Rectal smooth muscle tissue (tissue), 1 donor: ENCODE data around the gene PDZD4.

Experiments used
- H3K27ac ChIP-seq: one replicate; pipeline ENCODE4 v1.7.0; 2013; ENCODE audit warnings: low read depth, low read length, inconsistent platforms
- H3K27me3 ChIP-seq: one replicate; pipeline ENCODE4 v1.7.0; 2013; ENCODE audit warnings: low read length; ENCODE audit not compliant: control insufficient read depth, insufficient read depth
- H3K36me3 ChIP-seq: one replicate; pipeline ENCODE4 v1.7.0; 2013; ENCODE audit warnings: low read length; ENCODE audit not compliant: control insufficient read depth, insufficient read depth
- H3K4me1 ChIP-seq: one replicate; pipeline ENCODE4 v1.7.0; 2013; ENCODE audit warnings: low read length; ENCODE audit not compliant: control insufficient read depth, insufficient read depth
- H3K4me3 ChIP-seq: one replicate; pipeline ENCODE4 v1.7.0; 2013; ENCODE audit warnings: low read length
- H3K9ac ChIP-seq: one replicate; pipeline ENCODE4 v1.7.0; 2013; ENCODE audit warnings: low read length

PDZD4 gene

DNA sequence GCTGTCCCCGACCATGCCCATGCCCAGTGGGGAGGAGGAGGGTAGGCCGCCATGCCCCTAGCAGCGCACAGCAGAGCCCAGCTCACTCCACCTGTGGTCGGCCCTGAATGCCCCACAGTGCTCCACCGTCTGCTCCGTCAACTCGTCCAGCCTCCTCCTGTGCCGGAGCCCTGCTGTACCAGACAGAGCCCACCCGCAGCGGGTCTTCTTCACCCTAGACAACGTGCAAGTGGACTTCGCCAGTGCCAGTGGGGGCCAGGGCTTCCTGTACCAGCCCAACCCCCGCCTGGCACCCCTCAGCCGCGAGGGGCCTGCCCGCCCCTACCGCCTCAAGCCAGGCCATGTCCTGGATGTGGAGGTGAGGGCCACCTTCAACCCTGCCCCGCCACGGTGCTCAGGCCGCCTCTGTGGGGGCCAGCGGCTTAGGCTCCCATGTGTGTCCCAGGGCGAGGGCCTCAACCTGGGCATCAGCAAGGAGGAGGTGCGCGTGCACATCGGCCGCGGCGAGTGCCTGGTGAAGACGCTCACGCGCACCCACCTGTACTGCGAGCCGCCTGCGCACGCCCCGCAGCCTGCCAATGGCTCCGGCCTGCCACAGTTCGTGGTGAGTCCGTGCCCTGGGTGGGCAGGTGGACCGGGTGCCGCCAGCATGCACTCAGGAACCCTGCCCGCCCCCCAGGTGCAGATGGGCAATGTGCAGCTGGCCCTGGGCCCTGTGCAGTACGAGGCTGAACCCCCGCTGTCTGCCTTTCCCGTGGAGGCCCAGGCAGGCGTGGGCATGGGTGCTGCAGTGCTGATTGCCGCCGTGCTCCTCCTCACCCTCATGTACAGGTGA lies 56.4 kb downstream of the PDZD4 start:
- H3K27me3 ChIP-seq: peaks cover 2% of the 10 kb centered on the region
- no peaks in the 10 kb centered on the region for H3K36me3 ChIP-seq
- H3K4me1 ChIP-seq: no peaks in the 10 kb centered on the region
- no peak overlapping the region for H3K27ac ChIP-seq
- no peak overlapping the region for H3K4me3 ChIP-seq
- H3K9ac ChIP-seq: no peak overlapping the region

DNA sequence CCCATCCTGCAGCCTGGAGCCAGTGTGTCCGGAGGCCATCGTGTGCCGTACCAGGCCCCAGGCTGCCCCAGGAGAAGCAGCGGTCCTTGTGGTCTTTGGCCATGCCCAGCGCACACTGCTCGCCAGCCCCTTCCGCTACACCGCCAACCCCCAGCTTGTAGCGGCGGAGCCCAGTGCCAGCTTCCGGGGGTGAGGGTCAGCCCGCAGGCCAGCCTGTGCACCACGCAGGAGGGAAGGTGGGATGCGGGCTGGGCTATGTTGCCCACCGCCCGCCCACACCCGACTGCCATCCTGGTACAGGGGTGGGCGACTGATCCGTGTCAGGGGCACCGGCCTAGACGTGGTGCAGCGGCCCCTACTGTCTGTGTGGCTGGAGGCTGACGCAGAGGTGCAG lies 57.1 kb downstream of the PDZD4 start:
- H3K36me3 ChIP-seq: no peaks in the 10 kb centered on the region

DNA sequence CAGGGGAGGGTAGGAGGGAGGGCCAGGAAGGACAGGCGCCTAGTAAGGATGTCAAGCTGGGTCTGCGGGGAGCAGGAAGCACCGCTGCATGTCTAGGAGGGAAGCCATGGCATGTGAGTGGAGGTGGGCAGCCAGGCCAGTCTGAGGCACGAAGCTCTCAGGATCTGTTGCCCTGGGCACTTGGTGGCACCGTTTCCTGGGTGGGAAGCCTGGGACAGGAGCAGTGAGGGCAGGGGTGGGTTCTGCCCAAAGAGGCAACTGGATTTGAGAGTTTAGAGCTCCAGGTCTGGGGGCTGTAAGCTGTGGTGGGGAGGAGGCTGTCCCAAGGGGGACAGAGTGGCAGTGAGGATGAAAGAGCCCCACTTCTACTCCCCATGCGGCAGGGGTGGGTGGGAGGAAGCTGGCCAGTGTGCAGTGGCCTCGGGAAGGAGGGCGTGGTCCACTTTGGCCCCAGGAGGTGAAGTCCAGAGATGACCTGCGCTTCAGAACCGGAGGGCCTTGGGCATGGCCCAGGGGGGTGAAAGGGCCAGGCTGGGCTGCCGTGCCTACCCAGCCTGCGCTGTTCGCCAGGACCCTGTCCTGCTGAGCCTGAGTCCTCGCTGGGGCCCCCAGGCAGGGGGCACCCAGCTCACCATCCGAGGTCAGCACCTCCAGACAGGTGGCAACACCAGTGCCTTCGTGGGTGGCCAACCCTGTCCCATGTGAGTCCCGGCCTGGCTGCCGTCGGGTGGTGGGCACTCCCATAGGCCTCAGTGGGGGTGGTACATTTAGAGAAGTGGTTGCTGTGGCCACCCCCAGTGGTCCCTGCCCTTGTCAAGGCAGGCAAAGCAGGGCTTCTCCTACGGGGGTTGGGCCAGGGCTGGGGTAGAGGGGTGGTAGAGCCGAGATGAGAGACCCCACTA lies 57.8 kb downstream of the PDZD4 start:
- Histone ChIP-seq H3K4me3 (no peak overlapping the region), H3K4me1 (no peaks in the 10 kb centered on the region), H3K27ac (no peak overlapping the region), H3K27me3 (peaks cover 2% of the 10 kb centered on the region), H3K36me3 (no peaks in the 10 kb centered on the region), H3K9ac (no peak overlapping the region)

More for the DNA sequence above, 57.1 kb downstream of the PDZD4 start:
- Histone ChIP-seq H3K27ac (no peak overlapping the region), H3K4me1 (no peaks in the 10 kb centered on the region), H3K9ac (no peak overlapping the region), H3K27me3 (peaks cover 2% of the 10 kb centered on the region), H3K4me3 (no peak overlapping the region)

DNA sequence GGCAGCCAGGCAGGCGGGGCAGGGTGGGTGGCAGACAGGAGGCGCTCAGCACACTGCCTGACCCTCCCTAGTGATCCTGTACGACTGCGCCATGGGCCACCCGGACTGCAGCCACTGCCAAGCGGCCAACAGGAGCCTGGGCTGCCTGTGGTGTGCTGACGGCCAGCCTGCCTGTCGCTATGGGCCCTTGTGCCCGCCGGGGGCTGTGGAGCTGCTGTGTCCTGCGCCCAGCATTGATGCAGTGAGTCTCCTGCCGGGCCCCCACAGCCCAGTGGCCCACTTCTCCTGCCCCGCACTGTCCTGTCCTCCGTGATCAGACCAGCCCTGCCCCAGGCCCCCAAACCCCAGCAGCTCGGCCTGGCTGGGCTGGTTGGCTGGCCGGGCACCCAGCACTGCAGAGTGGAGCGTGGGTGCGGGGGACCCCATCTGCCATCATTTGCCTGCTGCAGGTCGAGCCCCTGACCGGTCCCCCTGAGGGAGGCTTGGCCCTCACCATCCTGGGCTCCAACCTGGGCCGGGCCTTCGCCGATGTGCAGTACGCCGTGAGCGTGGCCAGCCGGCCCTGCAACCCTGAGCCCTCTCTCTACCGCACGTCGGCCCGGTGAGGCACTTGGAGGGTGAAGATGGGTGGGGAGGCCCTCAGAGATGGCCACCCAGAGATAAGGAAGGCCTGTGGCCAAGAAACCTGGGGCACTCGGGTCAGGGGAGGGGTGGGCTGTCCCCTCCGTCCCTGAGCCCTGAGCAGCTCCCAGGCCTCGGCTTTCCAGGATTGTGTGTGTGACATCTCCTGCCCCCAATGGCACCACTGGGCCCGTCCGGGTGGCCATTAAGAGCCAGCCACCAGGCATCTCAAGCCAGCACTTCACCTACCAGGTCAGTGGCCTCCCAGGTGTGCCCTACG lies 58.7 kb downstream of the PDZD4 start:
- Histone ChIP-seq H3K9ac (no peak overlapping the region), H3K27ac (no peak overlapping the region), H3K36me3 (no peaks in the 10 kb centered on the region), H3K27me3 (peaks cover 2% of the 10 kb centered on the region), H3K4me3 (no peak overlapping the region), H3K4me1 (peaks cover 2% of the 10 kb centered on the region)

DNA sequence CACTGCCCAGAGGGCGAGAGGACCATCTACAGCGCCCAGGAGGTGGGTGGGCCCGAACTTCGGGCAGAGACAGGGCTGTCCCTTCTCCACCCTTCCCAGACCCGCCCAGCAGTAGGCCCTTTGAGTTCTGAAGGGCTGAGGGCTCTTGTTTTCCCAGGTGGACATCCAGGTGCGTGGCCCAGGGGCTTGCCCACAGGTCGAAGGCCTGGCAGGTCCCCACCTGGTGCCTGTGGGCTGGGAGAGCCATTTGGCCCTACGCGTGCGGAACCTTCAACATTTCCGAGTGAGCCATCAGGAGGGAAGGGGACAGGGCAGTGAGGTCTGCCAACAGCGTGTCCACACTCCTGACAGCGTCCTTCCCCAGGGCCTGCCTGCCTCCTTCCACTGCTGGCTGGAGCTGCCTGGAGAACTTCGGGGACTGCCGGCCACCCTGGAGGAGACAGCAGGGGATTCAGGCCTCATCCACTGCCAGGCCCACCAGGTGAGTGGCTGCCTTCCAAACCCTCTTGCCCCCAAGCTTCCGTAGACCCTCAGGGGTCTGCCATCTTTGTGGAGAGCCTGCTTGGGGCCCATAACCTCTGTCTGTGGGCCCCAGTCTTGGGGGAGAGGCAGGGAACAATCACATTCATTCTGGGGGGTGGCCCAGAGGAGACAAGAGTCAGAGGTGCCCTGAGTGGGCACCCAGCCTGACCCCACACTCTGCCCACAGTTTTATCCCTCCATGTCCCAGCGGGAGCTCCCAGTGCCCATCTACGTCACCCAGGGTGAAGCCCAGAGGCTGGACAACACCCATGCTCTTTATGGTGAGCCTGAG lies 59.5 kb downstream of the PDZD4 start:
- H3K36me3 ChIP-seq: no peaks in the 10 kb centered on the region
- H3K27me3 ChIP-seq: peaks cover 2% of the 10 kb centered on the region
- H3K4me3 ChIP-seq: no peak overlapping the region
- H3K9ac ChIP-seq: no peak overlapping the region
- no peak overlapping the region for H3K27ac ChIP-seq
- H3K4me1 ChIP-seq: peaks cover 4% of the 10 kb centered on the region

DNA sequence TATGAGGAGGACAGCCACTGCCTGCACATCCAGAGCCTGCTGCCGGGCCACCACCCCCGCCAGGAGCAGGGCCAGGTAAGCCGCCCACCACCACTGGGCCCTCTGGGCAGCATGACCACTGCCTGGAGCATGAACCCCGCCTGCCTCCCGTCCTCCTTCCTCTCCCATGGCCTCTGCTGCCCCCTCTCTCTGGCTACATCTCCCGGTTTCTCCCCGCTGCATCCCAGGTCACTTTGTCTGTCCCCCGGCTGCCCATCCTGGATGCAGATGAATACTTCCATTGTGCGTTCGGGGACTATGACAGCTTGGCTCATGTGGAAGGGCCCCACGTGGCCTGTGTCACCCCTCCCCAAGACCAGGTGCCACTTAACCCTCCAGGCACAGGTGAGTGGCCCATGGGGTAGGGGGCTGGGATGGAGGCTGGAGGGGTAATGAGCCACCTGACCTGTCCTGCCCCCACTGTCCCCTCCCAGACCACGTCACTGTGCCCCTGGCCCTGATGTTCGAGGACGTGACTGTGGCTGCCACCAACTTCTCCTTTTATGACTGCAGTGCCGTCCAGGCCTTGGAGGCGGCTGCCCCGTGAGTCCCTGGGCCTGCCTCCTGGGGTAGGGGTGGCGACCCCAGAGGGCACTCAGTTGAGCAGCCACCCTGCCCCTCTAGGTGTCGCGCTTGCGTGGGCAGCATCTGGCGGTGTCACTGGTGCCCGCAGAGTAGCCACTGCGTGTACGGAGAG lies 60.3 kb downstream of the PDZD4 start:
- Histone ChIP-seq H3K36me3 (no peaks in the 10 kb centered on the region), H3K4me1 (peaks cover 4% of the 10 kb centered on the region), H3K27me3 (peaks cover 1% of the 10 kb centered on the region), H3K9ac (no peak overlapping the region), H3K27ac (no peak overlapping the region), H3K4me3 (no peak overlapping the region)

DNA sequence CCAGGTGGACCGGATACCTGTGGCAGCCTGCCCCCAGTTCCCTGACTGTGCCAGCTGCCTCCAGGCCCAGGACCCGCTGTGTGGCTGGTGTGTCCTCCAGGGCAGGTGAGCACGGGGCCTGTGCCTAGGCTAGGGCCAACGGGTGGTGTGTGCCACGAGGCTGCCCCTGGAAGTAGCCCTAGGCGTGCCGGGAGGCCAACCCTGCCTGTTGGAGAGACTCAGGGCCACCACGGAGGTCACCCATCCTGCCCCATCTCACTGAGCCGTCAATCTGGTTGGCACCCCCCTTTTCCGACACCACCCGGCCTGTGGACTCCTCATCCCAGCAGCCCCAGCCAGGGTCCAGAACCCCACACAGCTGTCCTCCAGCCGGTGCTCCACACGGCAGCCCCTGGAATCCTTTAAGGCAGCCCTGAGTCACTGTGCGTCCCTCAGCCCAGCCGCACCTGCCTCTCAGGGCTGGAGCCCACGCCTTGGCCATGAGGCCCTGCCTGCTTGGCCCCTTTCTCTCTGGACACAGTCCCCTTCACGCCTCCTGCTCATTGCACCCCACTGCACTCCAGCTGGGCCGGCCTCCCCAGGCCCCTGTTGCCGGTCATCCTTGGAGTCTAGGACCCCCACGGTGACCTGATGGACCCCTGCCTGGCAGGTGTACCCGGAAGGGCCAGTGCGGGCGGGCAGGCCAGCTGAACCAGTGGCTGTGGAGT lies 61.0 kb downstream of the PDZD4 start:
- Histone ChIP-seq H3K9ac (no peak overlapping the region), H3K4me1 (peaks cover 4% of the 10 kb centered on the region), H3K27ac (no peak overlapping the region), H3K4me3 (no peak overlapping the region), H3K27me3 (no peaks in the 10 kb centered on the region), H3K36me3 (no peaks in the 10 kb centered on the region)

DNA sequence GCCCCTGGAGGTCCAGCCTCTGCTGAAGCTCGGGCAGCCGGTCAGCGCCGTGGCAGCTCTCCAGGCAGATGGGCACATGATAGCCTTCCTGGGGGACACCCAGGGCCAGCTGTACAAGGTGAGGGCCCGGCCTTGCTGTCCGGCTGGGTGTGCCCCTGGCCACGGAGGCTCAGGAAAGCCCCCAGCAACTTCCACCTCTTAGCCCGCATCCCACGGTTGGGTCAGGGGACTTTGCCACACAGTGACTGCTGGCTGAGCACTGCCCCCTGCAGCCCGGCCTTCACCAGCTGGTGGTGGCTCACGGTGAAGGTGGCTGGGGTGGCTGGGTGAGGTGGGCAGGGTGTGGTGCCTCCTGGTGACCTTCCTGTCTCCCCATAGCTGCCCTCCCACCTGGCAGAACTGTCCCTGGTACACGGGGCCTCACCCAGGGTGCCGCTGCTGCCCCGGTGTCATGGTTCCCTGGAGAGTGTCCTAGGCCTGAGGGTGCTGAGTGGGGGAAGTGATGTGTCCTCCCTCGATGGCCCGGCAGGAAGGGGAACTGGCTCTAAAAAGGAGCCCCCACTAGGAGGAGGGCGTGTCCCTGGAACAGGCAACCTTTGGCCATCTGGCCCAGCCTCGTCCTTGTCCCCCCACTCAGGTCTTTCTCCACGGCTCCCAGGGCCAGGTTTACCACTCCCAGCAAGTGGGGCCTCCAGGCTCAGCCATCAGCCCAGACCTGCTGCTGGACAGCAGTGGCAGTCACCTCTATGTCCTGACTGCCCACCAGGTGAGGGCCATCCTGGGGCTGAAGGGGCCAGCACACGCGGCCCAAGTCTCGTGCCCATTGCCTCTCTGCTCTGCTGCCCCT lies 61.8 kb downstream of the PDZD4 start:
- Histone ChIP-seq H3K9ac (no peak overlapping the region), H3K27ac (no peak overlapping the region), H3K27me3 (no peaks in the 10 kb centered on the region), H3K36me3 (no peaks in the 10 kb centered on the region), H3K4me1 (peaks cover 4% of the 10 kb centered on the region), H3K4me3 (no peak overlapping the region)

DNA sequence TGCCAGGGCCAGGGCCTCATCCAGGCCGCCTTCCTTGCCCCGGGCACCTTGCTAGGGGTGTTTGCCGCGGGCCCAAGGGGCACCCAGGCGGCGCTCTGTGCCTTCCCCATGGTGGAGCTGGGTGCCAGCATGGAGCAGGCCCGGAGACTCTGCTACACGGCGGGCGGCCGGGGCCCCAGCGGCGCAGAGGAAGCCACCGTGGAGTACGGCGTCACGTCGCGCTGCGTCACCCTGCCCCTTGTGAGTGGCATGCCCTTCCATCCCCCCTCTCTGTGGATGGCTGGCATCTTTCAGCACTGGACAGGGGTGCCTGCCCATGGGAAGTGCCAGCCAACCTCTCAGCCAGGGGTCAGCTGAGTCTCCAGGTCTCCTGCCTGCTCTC lies 62.7 kb downstream of the PDZD4 start:
- no peaks in the 10 kb centered on the region for H3K27me3 ChIP-seq
- peaks cover 4% of the 10 kb centered on the region for H3K4me1 ChIP-seq
- no peak overlapping the region for H3K9ac ChIP-seq
- no peaks in the 10 kb centered on the region for H3K36me3 ChIP-seq
- no peak overlapping the region for H3K4me3 ChIP-seq
- no peak overlapping the region for H3K27ac ChIP-seq
